Measurements from ENCODE around the gene PRRG3. TPM values are rescaled to one million over a fixed set of nuclear protein-coding genes. Genes with fewer than 3 reads are reported as not detected.

The PRRG3 gene
- total and polyA plus RNA-seq, 7 donors: 0.34 to 5.8 (median 1.8) TPM; not detected in 1

- H3K4me3 ChIP-seq: no peak overlapping the region
- no peaks in the 10 kb centered on the region for H3K4me1 ChIP-seq
- H3K9me3 ChIP-seq: no peaks in the 10 kb centered on the region
- intact Hi-C loops (cut with DNase I): no loop called here
- 82 to 92% methylated on average over 6 of the region's 6 CpGs for WGBS, 2 donors
- H3K27ac ChIP-seq: no peak overlapping the region
- TF ChIP-seq POLR2A (IDR thresholded peaks at IDR 0.05): no peak
- no peak for TF ChIP-seq POLR2AphosphoS5 (IDR thresholded peaks at IDR 0.05)
- TF ChIP-seq CTCF (IDR thresholded peaks at IDR 0.05): no peak
- no peak for TF ChIP-seq EP300 (IDR thresholded peaks at IDR 0.05)
- H3K36me3 ChIP-seq: no peaks in the 10 kb centered on the region
- DNase-seq: no peak
- H3K27me3 ChIP-seq: peaks cover 0 to 3% (median 0%) of the 10 kb centered on the region in 3 donors
Observed at GRCh38 chrX:151745651-151746050, 50.4 kb downstream of the PRRG3 start.

- no peak for DNase-seq
- 48 to 67% methylated on average over 2 of the region's 2 CpGs for WGBS, 2 donors
- Histone ChIP-seq H3K27ac (no peak overlapping the region), H3K4me1 (no peaks in the 10 kb centered on the region), H3K9me3 (no peaks in the 10 kb centered on the region), H3K4me3 (no peak overlapping the region), H3K27me3 (peaks cover 0 to 3% (median 0%) of the 10 kb centered on the region in 3 donors), H3K36me3 (no peaks in the 10 kb centered on the region)
- TF ChIP-seq CTCF (IDR thresholded peaks at IDR 0.05): no peak
- TF ChIP-seq POLR2AphosphoS5 (IDR thresholded peaks at IDR 0.05): no peak
- no peak for TF ChIP-seq POLR2A (IDR thresholded peaks at IDR 0.05)
- TF ChIP-seq EP300 (IDR thresholded peaks at IDR 0.05): no peak
- intact Hi-C loops (cut with DNase I): no loop called here
Observed at GRCh38 chrX:151746502-151746901, 51.2 kb downstream of the PRRG3 start.

GRCh38 chrX:151750511-151750910, 55.3 kb downstream of the PRRG3 start:
- Histone ChIP-seq H3K4me1 (no peaks in the 10 kb centered on the region), H3K27ac (no peak overlapping the region), H3K36me3 (no peaks in the 10 kb centered on the region), H3K27me3 (peaks cover 0 to 3% (median 0%) of the 10 kb centered on the region in 3 donors), H3K4me3 (no peak overlapping the region), H3K9me3 (no peaks in the 10 kb centered on the region)
- TF ChIP-seq EP300 (IDR thresholded peaks at IDR 0.05): no peak
- TF ChIP-seq POLR2A (IDR thresholded peaks at IDR 0.05): no peak
- TF ChIP-seq POLR2AphosphoS5 (IDR thresholded peaks at IDR 0.05): no peak
- TF ChIP-seq CTCF (IDR thresholded peaks at IDR 0.05): no peak
- DNase-seq: no peak
- intact Hi-C loops (cut with DNase I): no loop called here
- WGBS, 2 donors: 86 to 93% methylated on average over 5 of the region's 5 CpGs

- WGBS, 2 donors: 49 to 71% methylated on average over 5 of the region's 5 CpGs
- Histone ChIP-seq H3K9me3 (no peaks in the 10 kb centered on the region), H3K36me3 (no peaks in the 10 kb centered on the region), H3K4me3 (no peak overlapping the region), H3K27ac (no peak overlapping the region), H3K4me1 (no peaks in the 10 kb centered on the region), H3K27me3 (peaks cover 0 to 3% (median 0%) of the 10 kb centered on the region in 3 donors)
- DNase-seq: no peak
- TF ChIP-seq EP300 (IDR thresholded peaks at IDR 0.05) (no peak), CTCF (IDR thresholded peaks at IDR 0.05) (no peak), POLR2AphosphoS5 (IDR thresholded peaks at IDR 0.05) (no peak), POLR2A (IDR thresholded peaks at IDR 0.05) (no peak)
- intact Hi-C loops (cut with DNase I): no loop called here
Observed at GRCh38 chrX:151752847-151753246, 57.6 kb downstream of the PRRG3 start.
